NCI-H1436 treated with DMSO at 0.1 percent for 48 hours (cell line): ENCODE results near the gene HMGB3.
"Not testable (repeated sequence)": the region's sequence is repeated elsewhere in the genome, so short reads cannot be mapped to it uniquely, and the experiment has no call there.

Source experiments
- DNase-seq: peaks from one replicate; lab custom pipeline; 2025; lab: John Stamatoyannopoulos, UW

Gene HMGB3

DNA sequence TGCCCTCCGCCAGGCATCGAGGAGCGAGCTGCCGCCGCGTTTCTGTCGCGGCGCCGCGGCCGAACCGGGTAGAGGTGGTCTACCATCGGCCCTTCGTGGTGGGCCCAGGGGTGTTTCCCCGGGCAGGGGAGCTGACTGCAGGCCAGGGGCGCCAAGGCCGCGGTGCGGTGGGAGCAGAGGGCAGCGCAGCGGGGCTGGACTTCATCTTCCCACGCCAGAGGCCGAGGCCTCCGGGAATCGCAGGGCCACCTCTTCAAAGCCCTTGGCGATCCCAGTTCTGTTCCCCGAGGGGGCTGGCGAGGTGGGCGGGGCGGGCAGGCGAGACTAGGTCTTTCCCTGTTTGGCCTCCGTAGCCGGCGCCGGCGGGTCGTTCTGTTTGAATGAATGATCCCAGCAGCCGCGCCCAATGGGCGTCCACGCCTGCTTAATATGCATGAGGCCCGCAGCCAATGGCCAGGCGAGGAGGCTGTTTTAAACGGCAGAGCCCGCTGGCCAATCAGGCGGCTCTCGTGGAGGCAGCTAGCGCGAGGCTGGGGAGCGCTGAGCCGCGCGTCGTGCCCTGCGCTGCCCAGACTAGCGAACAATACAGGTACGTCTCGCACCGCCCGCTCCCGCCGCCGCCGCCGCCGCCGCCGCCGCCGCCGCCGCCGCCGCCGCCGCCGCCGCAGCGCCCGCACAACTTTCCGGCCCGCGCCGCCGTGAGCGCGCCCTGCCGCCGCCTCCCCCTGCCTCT lies at the start of gene HMGB3:
Gene HMGB3 (plus strand): TSS at position 548 of the 733 bp plus-strand sequence. CDS start 2,265 bp downstream, outside the sequence.
- DNase-seq = peak; percentile 75

- DNase-seq = no peak
Observed at GRCh38 chrX:150933945-150934350, 49.2 kb upstream of the HMGB3 start.

DNA sequence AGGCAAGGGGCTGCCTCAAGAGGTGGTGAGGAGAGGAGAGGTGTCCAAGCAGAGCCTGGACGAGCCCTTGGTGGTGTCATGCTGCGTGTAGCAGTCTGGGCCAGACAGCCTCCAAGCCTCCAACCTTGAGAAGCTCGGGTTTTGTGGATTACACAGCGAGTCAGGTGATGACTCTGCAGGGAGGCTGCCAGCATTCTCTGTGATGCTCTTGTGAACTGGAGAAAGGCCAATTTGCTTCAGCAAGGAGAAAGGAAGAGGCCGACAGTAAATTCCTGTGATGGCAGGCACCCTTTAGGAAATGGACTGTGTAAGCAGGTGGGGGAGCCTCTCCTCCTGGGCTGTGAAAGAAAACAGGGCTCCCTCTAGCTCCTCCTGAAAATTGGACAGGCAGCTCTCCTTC lies 48.7 kb upstream of the HMGB3 start:
- no peak for DNase-seq

- DNase-seq = no peak
Observed at GRCh38 chrX:150935467-150935866, 47.7 kb upstream of the HMGB3 start.

DNA sequence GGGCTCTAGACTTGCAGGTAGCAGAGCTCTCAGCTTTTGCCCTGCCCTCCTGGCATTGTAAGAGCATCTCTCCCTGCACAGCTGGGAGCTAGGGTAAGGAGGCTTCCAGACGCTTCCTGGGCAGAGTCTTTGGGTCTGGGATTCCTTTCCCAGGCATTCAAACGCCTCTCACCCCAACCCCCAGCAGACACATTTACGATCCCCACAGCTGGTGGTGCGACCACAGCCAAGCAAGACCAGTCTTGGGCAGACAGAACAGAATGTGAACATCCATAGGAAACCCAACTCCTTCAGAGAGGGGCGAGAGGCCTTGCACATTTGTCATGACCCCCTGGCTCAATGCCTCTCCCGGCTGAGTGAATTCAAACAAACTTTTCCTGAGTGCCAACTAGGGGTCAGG lies 46.6 kb upstream of the HMGB3 start:
- DNase-seq = no peak

- DNase-seq = no peak
Observed at GRCh38 chrX:150940844-150941495, 42.2 kb upstream of the HMGB3 start.

GRCh38 chrX:150941580-150941979 lies 41.6 kb upstream of the HMGB3 start:
- DNase-seq = no peak

DNA sequence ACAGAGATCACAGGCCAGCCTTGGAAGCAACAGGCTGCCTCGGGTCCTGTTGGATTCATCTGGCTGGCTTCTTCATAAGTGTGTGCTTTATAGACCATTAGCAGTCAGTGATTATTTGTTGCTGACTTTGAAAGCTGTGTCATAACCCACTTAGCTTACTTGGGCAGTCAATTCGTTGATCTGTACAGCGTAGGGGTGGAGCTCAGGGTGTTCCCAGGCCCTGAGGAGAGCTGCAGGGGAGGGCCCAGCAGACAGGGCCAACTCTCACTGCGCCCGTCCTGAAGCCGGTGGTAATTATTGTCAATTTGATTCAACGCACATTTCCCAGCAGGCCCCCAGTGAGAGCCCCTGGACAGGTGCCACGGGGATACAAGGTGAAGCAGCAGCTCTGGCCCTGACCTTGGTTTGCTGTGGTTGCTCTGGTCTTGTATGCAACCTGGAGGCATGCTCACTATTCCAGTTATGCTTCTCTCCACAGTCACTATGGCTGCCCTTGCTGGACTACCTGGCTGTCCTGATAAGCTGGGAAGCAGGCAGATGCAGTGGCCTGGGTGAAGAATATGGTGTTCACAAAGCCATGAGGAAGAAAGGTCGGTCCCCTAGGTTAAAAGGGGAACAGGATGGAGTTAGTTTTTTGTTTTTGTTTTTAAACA lies 40.1 kb upstream of the HMGB3 start:
- peak; percentile 40 for DNase-seq

- no peak for DNase-seq
Observed at GRCh38 chrX:150944233-150944632, 38.9 kb upstream of the HMGB3 start.

DNA sequence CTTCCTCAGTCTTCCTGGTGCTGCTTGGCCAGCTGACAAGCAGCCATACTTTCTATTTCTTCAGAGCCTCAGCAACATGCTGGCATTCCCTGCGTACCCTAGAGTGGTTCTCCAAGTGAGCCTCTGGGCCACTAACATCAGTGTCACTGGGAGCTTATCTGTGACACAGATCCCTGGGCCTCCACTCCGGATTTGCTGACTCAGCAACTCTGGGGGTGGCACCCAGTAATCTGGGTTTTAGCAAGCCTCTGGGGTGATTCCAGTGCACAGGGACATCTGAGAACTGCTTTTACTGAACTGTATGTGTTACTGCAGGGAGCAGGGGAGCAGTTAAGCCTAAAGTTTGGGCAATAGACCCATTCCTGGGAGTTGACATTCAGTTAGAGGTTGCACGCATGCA lies 28.2 kb upstream of the HMGB3 start:
- no peak for DNase-seq

GRCh38 chrX:150955590-150955989 lies 27.5 kb upstream of the HMGB3 start:
- no peak for DNase-seq

DNA sequence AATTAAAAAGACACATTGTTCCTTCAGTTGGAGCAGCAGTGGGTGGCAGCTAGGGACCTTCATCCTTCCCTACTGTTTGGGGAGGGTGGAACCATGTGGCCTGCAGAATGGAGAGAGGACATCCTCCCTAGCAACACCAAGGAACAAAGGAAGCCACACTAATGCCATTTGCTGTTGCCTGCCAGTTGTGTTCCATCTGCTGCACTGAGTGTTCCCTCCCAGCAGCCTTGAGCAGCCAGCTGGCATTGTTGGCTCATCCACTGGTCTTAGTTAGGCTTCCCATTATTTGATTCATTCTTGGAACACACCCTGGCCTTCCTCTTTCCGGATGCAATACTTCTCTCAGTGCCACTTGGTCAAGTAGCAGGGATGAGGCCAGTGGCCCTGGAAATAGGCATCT lies 25.0 kb upstream of the HMGB3 start:
- no peak for DNase-seq

- DNase-seq = no peak
Observed at GRCh38 chrX:150959557-150959956, 23.6 kb upstream of the HMGB3 start.

DNA sequence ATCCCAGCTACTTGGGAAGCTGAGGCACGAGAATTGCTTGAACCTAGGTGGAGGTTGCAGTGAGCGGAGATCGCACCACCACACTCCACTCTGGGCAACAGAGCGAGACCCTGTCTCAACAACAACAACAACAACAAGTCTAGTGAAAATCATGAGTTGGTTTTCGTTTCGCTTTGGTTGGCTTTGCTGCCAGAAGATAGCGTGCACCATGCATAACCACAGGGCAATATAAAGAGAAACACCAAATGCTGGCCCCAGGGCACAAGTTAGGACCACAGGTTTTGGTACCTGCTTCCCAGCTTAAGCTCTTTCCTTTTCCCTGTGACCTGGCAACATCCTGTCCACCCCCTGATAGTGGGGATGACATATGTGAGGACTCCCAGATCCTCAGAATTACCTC lies 21.5 kb upstream of the HMGB3 start:
- no peak for DNase-seq

- not testable (repeated sequence) for DNase-seq
Observed at GRCh38 chrX:150964416-150964815, 18.7 kb upstream of the HMGB3 start.

GRCh38 chrX:150966235-150966634 lies 16.9 kb upstream of the HMGB3 start:
- DNase-seq = no peak

DNA sequence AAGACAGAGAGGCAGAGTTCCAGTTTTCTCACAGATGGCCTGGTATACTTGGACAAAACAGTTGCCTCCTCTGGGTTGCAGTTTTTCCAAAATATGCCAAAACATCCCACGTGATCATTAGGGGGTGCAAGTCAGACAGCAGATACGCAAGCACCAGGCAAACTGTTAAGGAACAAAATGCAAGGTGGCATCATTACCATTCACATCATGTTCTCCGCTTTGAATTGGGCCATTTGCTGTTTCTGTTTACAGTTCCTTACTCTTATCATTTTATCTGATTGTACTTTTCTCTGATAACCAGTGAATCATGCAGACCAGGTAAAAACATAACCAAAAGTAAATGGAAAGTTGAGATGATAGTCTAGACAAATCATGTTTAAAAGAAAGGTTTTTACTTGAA lies 16.4 kb upstream of the HMGB3 start:
- no peak for DNase-seq

- no peak for DNase-seq
Observed at GRCh38 chrX:150967786-150968185, 15.3 kb upstream of the HMGB3 start.

DNA sequence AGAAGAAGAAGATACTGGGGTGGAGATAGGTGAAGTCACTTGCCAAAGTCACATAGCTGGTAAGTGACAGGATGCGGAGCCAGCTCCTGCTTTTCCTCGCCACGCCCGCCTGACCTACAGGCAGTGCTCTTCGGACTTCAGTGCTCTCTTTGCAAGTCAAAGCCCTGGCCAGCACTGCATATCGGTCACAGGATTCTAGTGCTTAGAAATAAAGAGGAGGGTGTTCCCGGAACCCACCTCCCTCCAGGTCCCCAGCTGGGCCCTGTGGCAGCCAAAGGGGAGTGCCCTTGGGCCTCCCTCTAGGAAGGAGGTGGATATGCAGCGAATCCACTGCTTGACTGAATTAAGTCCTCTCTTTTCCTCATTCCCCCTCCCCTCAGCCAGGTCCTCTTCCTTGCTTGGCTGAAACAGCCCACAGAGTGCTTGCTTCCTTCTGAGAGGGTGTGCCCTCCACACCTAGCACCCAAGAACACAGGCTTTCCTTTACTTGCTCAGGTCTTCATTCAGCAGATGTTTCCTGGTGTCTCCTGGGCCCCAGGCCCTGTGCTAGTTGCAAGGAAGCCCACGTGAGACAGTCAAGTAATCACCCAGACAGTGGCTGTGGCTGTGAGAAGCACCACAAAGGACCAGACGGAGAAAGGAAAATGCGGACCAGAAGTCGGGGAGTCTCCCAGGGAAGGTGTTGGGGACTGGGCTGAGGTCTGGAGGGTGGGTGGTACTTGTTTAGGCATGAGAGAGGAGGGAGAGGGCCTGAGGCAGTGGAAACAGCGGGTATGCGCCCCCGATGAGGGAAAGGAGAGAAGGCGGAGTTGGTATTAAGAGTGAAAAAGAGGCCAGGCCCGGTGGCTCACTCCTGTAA lies 14.0 kb upstream of the HMGB3 start:
- DNase-seq = no peak

GRCh38 chrX:150972450-150972849 lies 10.7 kb upstream of the HMGB3 start:
- DNase-seq = no peak

- DNase-seq = no peak
Observed at GRCh38 chrX:150975655-150976390, 7.3 kb upstream of the HMGB3 start.
